ENCODE measurements around the gene ABI3BP. TPM values are rescaled to one million over a fixed set of nuclear protein-coding genes. Genes with fewer than 3 reads are reported as not detected.

Gene ABI3BP
- total and polyA plus RNA-seq, 2 donors (not counting 1 experiment from before 2014, with no cell fraction given): 4.8 to 62.9 TPM

DNA sequence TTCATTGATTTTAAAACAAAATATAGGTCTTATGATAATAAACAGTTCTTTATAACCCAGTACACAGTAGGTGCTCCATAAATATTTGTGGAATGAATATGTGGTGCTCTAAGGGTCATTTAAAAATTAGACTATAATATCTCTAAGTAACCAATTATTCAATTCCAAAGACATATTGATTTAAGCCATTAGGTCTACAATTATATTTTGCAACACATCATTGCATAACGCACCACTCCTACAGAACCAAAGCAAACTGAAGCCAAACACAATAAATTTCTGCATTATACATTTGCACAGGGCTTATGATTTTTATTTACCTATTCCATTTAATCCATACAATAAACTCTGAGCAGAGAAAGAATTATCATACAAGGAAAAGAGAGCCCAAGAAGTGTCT lies 104.3 kb downstream of the ABI3BP start:
- Histone ChIP-seq H3K9me3 (ENCODE audit: control insufficient read depth, insufficient read depth, low read depth, low read length) (no peaks in the 10 kb centered on the region), H3K4me1 (ENCODE audit: control insufficient read depth, extremely low read depth, insufficient read depth, low read length) (no peaks in the 10 kb centered on the region), H3K36me3 (ENCODE audit: control insufficient read depth, insufficient read depth, low read length) (no peaks in the 10 kb centered on the region), H3K9ac (ENCODE audit: insufficient read depth, low read length) (no peak overlapping the region), H3K79me2 (ENCODE audit: control insufficient read depth, insufficient read depth, low read length) (no peaks in the 10 kb centered on the region), H3K4me2 (ENCODE audit: extremely low read depth, insufficient read depth, low read length) (no peak overlapping the region), H2AFZ (ENCODE audit: low read length) (no peak overlapping the region), H3K27ac (ENCODE audit: insufficient read depth, low read length) (no peak overlapping the region), H4K20me1 (ENCODE audit: control insufficient read depth, extremely low read depth, insufficient read depth, low read length) (no peaks in the 10 kb centered on the region), H3K27me3 (ENCODE audit: control insufficient read depth, insufficient read depth, low read length) (no peaks in the 10 kb centered on the region), H3K4me3 (replicated peaks in 1 of 4; ENCODE audit: control extremely low read depth in 1 of 4, insufficient read depth in 1 of 4, low read depth in 3 of 4, low read length in 4 of 4) (no peak overlapping the region)
- DNase-seq (ENCODE audit: low read depth in 2 of 2): no peak
- TF ChIP-seq, protein P1, sequence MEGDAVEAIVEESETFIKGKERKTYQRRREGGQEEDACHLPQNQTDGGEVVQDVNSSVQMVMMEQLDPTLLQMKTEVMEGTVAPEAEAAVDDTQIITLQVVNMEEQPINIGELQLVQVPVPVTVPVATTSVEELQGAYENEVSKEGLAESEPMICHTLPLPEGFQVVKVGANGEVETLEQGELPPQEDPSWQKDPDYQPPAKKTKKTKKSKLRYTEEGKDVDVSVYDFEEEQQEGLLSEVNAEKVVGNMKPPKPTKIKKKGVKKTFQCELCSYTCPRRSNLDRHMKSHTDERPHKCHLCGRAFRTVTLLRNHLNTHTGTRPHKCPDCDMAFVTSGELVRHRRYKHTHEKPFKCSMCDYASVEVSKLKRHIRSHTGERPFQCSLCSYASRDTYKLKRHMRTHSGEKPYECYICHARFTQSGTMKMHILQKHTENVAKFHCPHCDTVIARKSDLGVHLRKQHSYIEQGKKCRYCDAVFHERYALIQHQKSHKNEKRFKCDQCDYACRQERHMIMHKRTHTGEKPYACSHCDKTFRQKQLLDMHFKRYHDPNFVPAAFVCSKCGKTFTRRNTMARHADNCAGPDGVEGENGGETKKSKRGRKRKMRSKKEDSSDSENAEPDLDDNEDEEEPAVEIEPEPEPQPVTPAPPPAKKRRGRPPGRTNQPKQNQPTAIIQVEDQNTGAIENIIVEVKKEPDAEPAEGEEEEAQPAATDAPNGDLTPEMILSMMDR (conservative IDR thresholded peaks at IDR 0.05 in 1 of 2, IDR thresholded peaks at IDR 0.05 in 1 of 2; ENCODE audit: low read depth in 1 of 2, low read length in 2 of 2): no peak
- TF ChIP-seq EZH2 (IDR thresholded peaks at IDR 0.05; ENCODE audit: low read length, missing control alignments): no peak

DNA sequence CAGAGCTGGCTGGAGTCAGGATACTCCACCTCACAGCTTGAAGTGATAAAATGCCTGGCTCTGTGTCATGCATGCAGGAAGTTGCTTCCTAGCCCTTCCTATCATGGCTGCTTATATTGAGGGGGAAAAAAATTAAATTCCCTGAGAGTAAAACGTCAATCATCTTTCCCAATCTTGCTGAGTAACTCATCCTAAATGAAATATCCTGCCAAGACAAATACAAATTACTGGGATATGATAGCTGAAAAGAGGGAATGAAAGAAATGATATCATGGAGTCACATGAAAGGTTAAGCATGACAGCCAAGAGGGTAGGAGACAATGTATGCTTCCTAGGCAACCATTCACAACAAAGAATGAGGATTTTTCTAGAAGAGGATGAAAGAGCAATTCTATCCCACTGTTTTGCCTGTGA lies 110.6 kb downstream of the ABI3BP start:
- H3K36me3 ChIP-seq (ENCODE audit: control insufficient read depth, insufficient read depth, low read length): no peaks in the 10 kb centered on the region
- peak in 1 of 2 donors; percentile 37 for DNase-seq (ENCODE audit: low read depth in 2 of 2)
- no peak overlapping the region for H3K4me2 ChIP-seq (ENCODE audit: extremely low read depth, insufficient read depth, low read length)
- no peak for TF ChIP-seq EZH2 (IDR thresholded peaks at IDR 0.05; ENCODE audit: low read length, missing control alignments)
- no peaks in the 10 kb centered on the region for H3K9me3 ChIP-seq (ENCODE audit: control insufficient read depth, insufficient read depth, low read depth, low read length)
- H4K20me1 ChIP-seq (ENCODE audit: control insufficient read depth, extremely low read depth, insufficient read depth, low read length): no peaks in the 10 kb centered on the region
- H3K79me2 ChIP-seq (ENCODE audit: control insufficient read depth, insufficient read depth, low read length): no peaks in the 10 kb centered on the region
- no peak overlapping the region for H2AFZ ChIP-seq (ENCODE audit: low read length)
- H3K27ac ChIP-seq (ENCODE audit: insufficient read depth, low read length): no peak overlapping the region
- peaks cover 3% of the 10 kb centered on the region for H3K4me1 ChIP-seq (ENCODE audit: control insufficient read depth, extremely low read depth, insufficient read depth, low read length)
- H3K27me3 ChIP-seq (ENCODE audit: control insufficient read depth, insufficient read depth, low read length): no peaks in the 10 kb centered on the region
- H3K9ac ChIP-seq (ENCODE audit: insufficient read depth, low read length): no peak overlapping the region
- H3K4me3 ChIP-seq (replicated peaks in 1 of 4; ENCODE audit: control extremely low read depth in 1 of 4, insufficient read depth in 1 of 4, low read depth in 3 of 4, low read length in 4 of 4): no peak overlapping the region

DNA sequence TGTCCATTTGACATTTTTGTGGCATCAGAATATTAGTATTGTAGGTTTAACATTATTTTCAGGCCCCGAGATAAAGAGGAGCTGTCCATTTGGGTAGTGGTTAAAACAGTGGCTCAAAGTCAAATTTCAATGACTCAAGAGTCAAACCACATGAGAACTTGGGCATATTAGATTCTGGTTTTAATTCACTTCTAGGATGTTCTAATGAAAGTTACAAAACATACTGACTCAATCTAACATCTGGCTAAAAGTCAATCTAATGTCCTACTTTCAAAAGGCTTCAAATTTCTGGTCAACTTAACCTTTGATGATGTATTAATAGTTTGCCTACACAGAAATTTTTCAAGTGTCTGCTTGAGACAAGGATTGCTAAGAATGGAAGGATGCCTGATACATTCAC lies 112.4 kb downstream of the ABI3BP start:
- Histone ChIP-seq H4K20me1 (ENCODE audit: control insufficient read depth, extremely low read depth, insufficient read depth, low read length) (no peaks in the 10 kb centered on the region), H3K36me3 (ENCODE audit: control insufficient read depth, insufficient read depth, low read length) (no peaks in the 10 kb centered on the region), H3K9me3 (ENCODE audit: control insufficient read depth, insufficient read depth, low read depth, low read length) (no peaks in the 10 kb centered on the region), H3K4me3 (replicated peaks in 1 of 4; ENCODE audit: control extremely low read depth in 1 of 4, insufficient read depth in 1 of 4, low read depth in 3 of 4, low read length in 4 of 4) (no peak overlapping the region), H2AFZ (ENCODE audit: low read length) (no peak overlapping the region), H3K27me3 (ENCODE audit: control insufficient read depth, insufficient read depth, low read length) (no peaks in the 10 kb centered on the region), H3K79me2 (ENCODE audit: control insufficient read depth, insufficient read depth, low read length) (no peaks in the 10 kb centered on the region), H3K4me2 (ENCODE audit: extremely low read depth, insufficient read depth, low read length) (no peak overlapping the region), H3K9ac (ENCODE audit: insufficient read depth, low read length) (no peak overlapping the region), H3K4me1 (ENCODE audit: control insufficient read depth, extremely low read depth, insufficient read depth, low read length) (peaks cover 3% of the 10 kb centered on the region), H3K27ac (ENCODE audit: insufficient read depth, low read length) (no peak overlapping the region)
- TF ChIP-seq, protein P1 (conservative IDR thresholded peaks at IDR 0.05 in 1 of 2, IDR thresholded peaks at IDR 0.05 in 1 of 2; ENCODE audit: low read depth in 1 of 2, low read length in 2 of 2): no peak
- TF ChIP-seq EZH2 (IDR thresholded peaks at IDR 0.05; ENCODE audit: low read length, missing control alignments): no peak
- DNase-seq (ENCODE audit: low read depth in 2 of 2): peak; percentile 47 to 56

Measured in fibroblast of lung (primary cell).